ENCODE measurements around the gene MYRF. TPM values are rescaled to one million over a fixed set of nuclear protein-coding genes. Genes with fewer than 3 reads are reported as not detected.

MYRF gene
- total and polyA plus RNA-seq, 12 donors = 0.13 to 2.6 (median 0.89) TPM

MicroRNAs within 50 kb of the gene (microRNA counts, 767-probe panel; counts per million panel counts)
- microRNA hsa-miR-1908 = 0 counts per million in 2 donors
- microRNA hsa-miR-611 = 0 counts per million in 2 donors

Other genes with a start within 250 kb of the MYRF start
- gene LRRC10B, start 243.9 kb upstream of the MYRF start, total RNA-seq = 1 to 10 TPM in 3 of 9 donors, under 1 TPM in 3, not detected in 3; 0.06 to 2.2 (median 0.87) TPM
- 1 to 10 TPM in 2 of 3 donors, under 1 TPM in 1; 0.97 to 2.6 (median 1.1) TPM for gene LRRC10B, start 243.9 kb upstream of the MYRF start, polyA plus RNA-seq
- gene SYT7, start 171.6 kb upstream of the MYRF start, total RNA-seq = 1 to 10 TPM in 4 of 9 donors, under 1 TPM in 4, not detected in 1; 0.09 to 6.0 (median 1.0) TPM
- 1 to 10 TPM; 1.4 to 6.8 (median 6.5) TPM for gene SYT7, start 171.6 kb upstream of the MYRF start, polyA plus RNA-seq
- 1 to 10 TPM in 8 of 9 donors, under 1 TPM in 1; 0.44 to 4.2 (median 2.5) TPM for gene DAGLA, start 72.2 kb upstream of the MYRF start, total RNA-seq
- 1 to 10 TPM in 2 of 3 donors, under 1 TPM in 1; 0.81 to 2.7 (median 1.5) TPM for gene DAGLA, start 72.2 kb upstream of the MYRF start, polyA plus RNA-seq
- gene TMEM258, start 40.0 kb downstream of the MYRF start, total RNA-seq = 100 to 1,000 TPM in 5 of 9 donors, 10 to 100 TPM in 4; 22.8 to 162 (median 141) TPM
- 100 to 1,000 TPM in 2 of 3 donors, 10 to 100 TPM in 1; 91.5 to 215 (median 137) TPM for gene TMEM258, start 40.0 kb downstream of the MYRF start, polyA plus RNA-seq
- 10 to 100 TPM in 5 of 9 donors, 1 to 10 TPM in 4; 8.4 to 27.9 (median 10.7) TPM for gene FEN1, start 40.3 kb downstream of the MYRF start, total RNA-seq
- 10 to 100 TPM in 1 of 3 donors, 1 to 10 TPM in 2; 3.9 to 32.0 (median 4.5) TPM for gene FEN1, start 40.3 kb downstream of the MYRF start, polyA plus RNA-seq
- 100 to 1,000 TPM in 6 of 9 donors, 10 to 100 TPM in 3; 60.3 to 361 (median 103) TPM for gene FADS1, start 64.4 kb downstream of the MYRF start, total RNA-seq
- 100 to 1,000 TPM in 1 of 3 donors, 10 to 100 TPM in 2; 28.3 to 410 (median 32.1) TPM for gene FADS1, start 64.4 kb downstream of the MYRF start, polyA plus RNA-seq
- gene FADS2, start 75.7 kb downstream of the MYRF start, total RNA-seq = 1,000 to 10,000 TPM in 2 of 9 donors, 100 to 1,000 TPM in 7; 302 to 1,301 (median 495) TPM
- gene FADS2, start 75.7 kb downstream of the MYRF start, polyA plus RNA-seq = 1,000 to 10,000 TPM in 1 of 3 donors, 100 to 1,000 TPM in 2; 134 to 1,327 (median 153) TPM
- 100 to 1,000 TPM in 6 of 9 donors, 10 to 100 TPM in 3; 22.2 to 145 (median 105) TPM for gene FADS3, start 138.9 kb downstream of the MYRF start, total RNA-seq
- gene FADS3, start 138.9 kb downstream of the MYRF start, polyA plus RNA-seq = 100 to 1,000 TPM in 2 of 3 donors, 10 to 100 TPM in 1; 98.2 to 175 (median 103) TPM
- gene RAB3IL1, start 164.9 kb downstream of the MYRF start, total RNA-seq = 10 to 100 TPM in 8 of 9 donors, 1 to 10 TPM in 1; 2.4 to 23.7 (median 19.4) TPM
- gene RAB3IL1, start 164.9 kb downstream of the MYRF start, polyA plus RNA-seq = 10 to 100 TPM in 2 of 3 donors, 1 to 10 TPM in 1; 2.7 to 17.4 (median 15.5) TPM
- 1 to 10 TPM in 8 of 9 donors, under 1 TPM in 1; 0.44 to 5.2 (median 3.7) TPM for gene BEST1, start 197.7 kb downstream of the MYRF start, total RNA-seq
- 1 to 10 TPM; 1.4 to 6.8 (median 4.8) TPM for gene BEST1, start 197.7 kb downstream of the MYRF start, polyA plus RNA-seq
- gene FTH1, start 215.0 kb downstream of the MYRF start, total RNA-seq = 1,000 to 10,000 TPM in 8 of 9 donors, 100 to 1,000 TPM in 1; 530 to 5,565 (median 3,591) TPM
- 1,000 to 10,000 TPM; 2,586 to 4,544 (median 2,902) TPM for gene FTH1, start 215.0 kb downstream of the MYRF start, polyA plus RNA-seq

All from adrenal gland (tissue), 12 donors.